Measurements from ENCODE around the gene CRK.

DNA sequence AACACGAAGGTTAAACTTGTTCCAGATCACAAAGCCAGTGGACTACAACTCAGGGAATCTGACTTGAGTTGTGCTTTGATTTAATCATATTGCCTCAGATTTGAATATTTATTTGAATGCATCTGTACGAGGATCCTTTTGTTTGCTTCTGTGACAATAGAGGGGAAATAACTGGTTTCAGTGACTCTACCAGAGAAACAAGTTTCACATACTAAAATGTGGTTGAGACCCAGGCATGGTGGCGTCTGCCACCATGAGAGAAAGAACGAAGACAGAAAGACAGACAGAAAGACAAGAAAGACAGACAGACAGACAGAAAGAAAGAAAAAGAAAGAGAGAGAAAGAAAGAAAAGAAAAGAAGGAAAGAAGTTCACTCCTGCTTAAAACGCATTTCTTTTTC lies 80.0 kb downstream of the CRK start:
- no peak for TF ChIP-seq EZH2 (IDR thresholded peaks at IDR 0.05; ENCODE audit: borderline replicate concordance, low read length)
- TF ChIP-seq CTCF (conservative IDR thresholded peaks at IDR 0.05 in 1 of 2, IDR thresholded peaks at IDR 0.05 in 1 of 2; ENCODE audit: extremely low read depth in 1 of 2, insufficient read depth in 1 of 2, low read depth in 1 of 2, low read length in 2 of 2) = no peak
